ENCODE results near the gene ACTL7A.

ACTL7A gene

GRCh38 chr9:108859459-108860114, 2.5 kb upstream of the ACTL7A start:
- H3K4me3 ChIP-seq (ENCODE audit: low read depth, low read length), result no peak overlapping the region
- DNase-seq (ENCODE audit: low read depth), result no peak
- TF ChIP-seq MYC (IDR thresholded peaks at IDR 0.05; ENCODE audit: low read depth, low read length) (no peak), MAX (IDR thresholded peaks at IDR 0.05; ENCODE audit: low read depth, low read length) (no peak), POLR2A (IDR thresholded peaks at IDR 0.05; ENCODE audit: extremely low read depth, insufficient read length) (no peak)
- TF ChIP-seq, protein P1, sequence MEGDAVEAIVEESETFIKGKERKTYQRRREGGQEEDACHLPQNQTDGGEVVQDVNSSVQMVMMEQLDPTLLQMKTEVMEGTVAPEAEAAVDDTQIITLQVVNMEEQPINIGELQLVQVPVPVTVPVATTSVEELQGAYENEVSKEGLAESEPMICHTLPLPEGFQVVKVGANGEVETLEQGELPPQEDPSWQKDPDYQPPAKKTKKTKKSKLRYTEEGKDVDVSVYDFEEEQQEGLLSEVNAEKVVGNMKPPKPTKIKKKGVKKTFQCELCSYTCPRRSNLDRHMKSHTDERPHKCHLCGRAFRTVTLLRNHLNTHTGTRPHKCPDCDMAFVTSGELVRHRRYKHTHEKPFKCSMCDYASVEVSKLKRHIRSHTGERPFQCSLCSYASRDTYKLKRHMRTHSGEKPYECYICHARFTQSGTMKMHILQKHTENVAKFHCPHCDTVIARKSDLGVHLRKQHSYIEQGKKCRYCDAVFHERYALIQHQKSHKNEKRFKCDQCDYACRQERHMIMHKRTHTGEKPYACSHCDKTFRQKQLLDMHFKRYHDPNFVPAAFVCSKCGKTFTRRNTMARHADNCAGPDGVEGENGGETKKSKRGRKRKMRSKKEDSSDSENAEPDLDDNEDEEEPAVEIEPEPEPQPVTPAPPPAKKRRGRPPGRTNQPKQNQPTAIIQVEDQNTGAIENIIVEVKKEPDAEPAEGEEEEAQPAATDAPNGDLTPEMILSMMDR (IDR thresholded peaks at IDR 0.05; ENCODE audit: low read depth, low read length), result no peak

GRCh38 chr9:108860354-108860753, 1.7 kb upstream of the ACTL7A start:
- TF ChIP-seq, protein P1 (IDR thresholded peaks at IDR 0.05; ENCODE audit: low read depth, low read length), result no peak
- TF ChIP-seq MYC (IDR thresholded peaks at IDR 0.05; ENCODE audit: low read depth, low read length), result no peak
- peak; percentile 27 for DNase-seq (ENCODE audit: low read depth)
- no peak overlapping the region for H3K4me3 ChIP-seq (ENCODE audit: low read depth, low read length)

GRCh38 chr9:108860764-108861163, 1.3 kb upstream of the ACTL7A start:
- DNase-seq (ENCODE audit: low read depth), result no peak
- H3K4me3 ChIP-seq (ENCODE audit: low read depth, low read length), result no peak overlapping the region
- TF ChIP-seq MAX (IDR thresholded peaks at IDR 0.05; ENCODE audit: low read depth, low read length), result no peak
- no peak for TF ChIP-seq MYC (IDR thresholded peaks at IDR 0.05; ENCODE audit: low read depth, low read length)
- TF ChIP-seq, protein P1 (IDR thresholded peaks at IDR 0.05; ENCODE audit: low read depth, low read length), result no peak
- no peak for TF ChIP-seq POLR2A (IDR thresholded peaks at IDR 0.05; ENCODE audit: extremely low read depth, insufficient read length)

GRCh38 chr9:108861464-108861863, 602 bp upstream of the ACTL7A start:
- H3K4me3 ChIP-seq (ENCODE audit: low read depth, low read length), result no peak overlapping the region
- DNase-seq (ENCODE audit: low read depth), result no peak
- TF ChIP-seq MAX (IDR thresholded peaks at IDR 0.05; ENCODE audit: low read depth, low read length), result no peak
- TF ChIP-seq POLR2A (IDR thresholded peaks at IDR 0.05; ENCODE audit: extremely low read depth, insufficient read length), result no peak
- TF ChIP-seq, protein P1 (IDR thresholded peaks at IDR 0.05; ENCODE audit: low read depth, low read length), result no peak
- no peak for TF ChIP-seq MYC (IDR thresholded peaks at IDR 0.05; ENCODE audit: low read depth, low read length)

- TF ChIP-seq POLR2A (IDR thresholded peaks at IDR 0.05; ENCODE audit: extremely low read depth, insufficient read length), result no peak
- TF ChIP-seq MYC (IDR thresholded peaks at IDR 0.05; ENCODE audit: low read depth, low read length), result no peak
- TF ChIP-seq MAX (IDR thresholded peaks at IDR 0.05; ENCODE audit: low read depth, low read length), result no peak
- TF ChIP-seq, protein P1 (IDR thresholded peaks at IDR 0.05; ENCODE audit: low read depth, low read length), result no peak
- H3K4me3 ChIP-seq (ENCODE audit: low read depth, low read length), result no peak overlapping the region
- no peak for DNase-seq (ENCODE audit: low read depth)
Measured at GRCh38 chr9:108863891-108864290, 1.8 kb downstream of the ACTL7A start.

DNA sequence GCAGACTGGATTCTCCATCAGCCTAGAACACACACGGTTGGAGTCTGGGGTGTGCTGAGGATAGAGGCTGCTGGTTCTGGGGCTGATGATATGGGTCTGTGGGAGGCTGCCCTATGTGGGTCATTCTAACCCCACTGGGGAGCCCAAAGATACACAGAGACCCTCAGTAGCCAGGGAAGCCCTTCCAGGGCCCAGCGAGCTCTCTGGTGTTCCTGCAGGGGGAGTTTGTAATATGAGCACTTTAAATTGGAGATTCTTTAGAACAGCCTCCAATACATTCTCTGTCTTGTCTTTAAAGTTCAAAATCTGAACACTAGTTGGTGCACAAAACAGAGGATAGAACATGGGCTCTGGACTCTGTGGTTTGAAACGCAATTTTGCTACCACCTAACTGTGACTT, 2.4 kb downstream of the ACTL7A start:
- no peak for TF ChIP-seq POLR2A (IDR thresholded peaks at IDR 0.05; ENCODE audit: extremely low read depth, insufficient read length)
- TF ChIP-seq MAX (IDR thresholded peaks at IDR 0.05; ENCODE audit: low read depth, low read length), result no peak
- TF ChIP-seq, protein P1 (IDR thresholded peaks at IDR 0.05; ENCODE audit: low read depth, low read length), result no peak
- no peak for TF ChIP-seq MYC (IDR thresholded peaks at IDR 0.05; ENCODE audit: low read depth, low read length)
- DNase-seq (ENCODE audit: low read depth), result no peak

More for the DNA sequence above, 2.4 kb downstream of the ACTL7A start:
- no peak overlapping the region for H3K4me3 ChIP-seq (ENCODE audit: low read depth, low read length)

Measured in NB4 (cell line).